Stomach (tissue), 4 donors: ENCODE results near the gene PCNP.

ENCODE experiments used
- EP300 ChIP-seq: sonication (generic); formaldehyde crosslinking; IDR thresholded peaks from one replicate; pipeline ENCODE4 v1.6.1; 2017; ENCODE audit warnings: antibody characterized with exemption
- POLR2A ChIP-seq, 4 donors: fragments of 450-650 bp; IDR thresholded peaks; one replicate each; pipeline ENCODE4 v1.6.1; 2016; ENCODE audit warnings: antibody characterized with exemption in 4 of 4, control low read depth in 2 of 4, mild to moderate bottlenecking in 1 of 4, moderate library complexity in 1 of 4
- TF ChIP-seq, protein P1 (sequence below), 7 experiments: fragments of 450-650 bp in 4 of 7; fragments of 200-600 bp in 3 of 7; sonication (generic) in 3 of 7; IDR thresholded peaks; one replicate each; pipeline ENCODE4 v1.5.1; 2016 to 2019; ENCODE audit warnings: antibody characterized with exemption in 7 of 7, control low read depth in 2 of 7, mild to moderate bottlenecking in 1 of 7

DNA sequence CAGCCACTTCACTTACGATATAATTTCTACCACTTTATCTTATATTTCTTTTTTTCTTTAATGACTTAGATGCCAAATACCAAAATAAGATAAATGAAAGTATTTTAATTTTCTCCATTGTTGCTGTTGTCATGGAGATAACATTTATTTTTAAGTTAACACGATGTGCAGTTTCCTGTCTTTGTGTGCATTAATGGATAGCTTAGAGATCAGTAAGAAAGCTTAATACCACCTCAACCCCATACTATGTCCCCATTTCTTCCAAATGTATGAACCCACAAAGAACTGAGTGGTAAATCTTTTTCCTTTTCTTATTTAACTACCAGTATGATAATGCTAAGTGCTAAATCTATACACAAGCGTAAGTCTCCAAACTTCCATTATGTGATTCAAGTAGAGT, 17.1 kb downstream of the PCNP start:
- TF ChIP-seq, protein P1, sequence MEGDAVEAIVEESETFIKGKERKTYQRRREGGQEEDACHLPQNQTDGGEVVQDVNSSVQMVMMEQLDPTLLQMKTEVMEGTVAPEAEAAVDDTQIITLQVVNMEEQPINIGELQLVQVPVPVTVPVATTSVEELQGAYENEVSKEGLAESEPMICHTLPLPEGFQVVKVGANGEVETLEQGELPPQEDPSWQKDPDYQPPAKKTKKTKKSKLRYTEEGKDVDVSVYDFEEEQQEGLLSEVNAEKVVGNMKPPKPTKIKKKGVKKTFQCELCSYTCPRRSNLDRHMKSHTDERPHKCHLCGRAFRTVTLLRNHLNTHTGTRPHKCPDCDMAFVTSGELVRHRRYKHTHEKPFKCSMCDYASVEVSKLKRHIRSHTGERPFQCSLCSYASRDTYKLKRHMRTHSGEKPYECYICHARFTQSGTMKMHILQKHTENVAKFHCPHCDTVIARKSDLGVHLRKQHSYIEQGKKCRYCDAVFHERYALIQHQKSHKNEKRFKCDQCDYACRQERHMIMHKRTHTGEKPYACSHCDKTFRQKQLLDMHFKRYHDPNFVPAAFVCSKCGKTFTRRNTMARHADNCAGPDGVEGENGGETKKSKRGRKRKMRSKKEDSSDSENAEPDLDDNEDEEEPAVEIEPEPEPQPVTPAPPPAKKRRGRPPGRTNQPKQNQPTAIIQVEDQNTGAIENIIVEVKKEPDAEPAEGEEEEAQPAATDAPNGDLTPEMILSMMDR (IDR thresholded peaks at IDR 0.05): no peak
- TF ChIP-seq EP300 (no peak), POLR2A (IDR thresholded peaks at IDR 0.05) (no peak)
